Measurements from ENCODE around the gene SPATA24. TPM values are rescaled to one million over a fixed set of nuclear protein-coding genes. Genes with fewer than 3 reads are reported as not detected.

Gene SPATA24
- total and polyA plus RNA-seq, 4 donors: 1.8 to 2.7 (median 2.5) TPM

DNA sequence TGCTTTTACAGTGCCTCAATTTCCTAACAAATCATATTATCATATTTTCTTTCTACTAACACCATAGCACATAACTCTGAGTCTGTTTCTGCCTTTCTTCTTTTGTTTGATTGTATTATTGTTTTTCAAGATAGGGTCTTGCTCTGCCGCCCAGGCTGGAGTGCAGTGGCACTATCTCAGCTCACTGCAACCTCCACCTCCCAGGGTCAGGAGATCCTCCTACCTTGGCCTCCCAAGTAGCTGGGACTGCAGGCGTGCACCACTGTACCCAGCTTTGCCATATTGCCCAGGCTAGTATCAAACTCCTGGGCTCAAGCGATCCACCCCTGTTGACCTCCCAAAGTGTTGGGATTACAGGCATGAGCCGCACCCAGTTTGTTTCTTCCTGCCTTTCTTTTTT is 43.5 kb downstream of the SPATA24 start:
- Histone ChIP-seq H3K4me3 (ENCODE audit: low read depth in 1 of 3, low read length in 3 of 3) (no peak overlapping the region), H3K4me1 (ENCODE audit: control insufficient read depth in 4 of 4, insufficient read depth in 4 of 4, low read length in 3 of 4) (no peaks in the 10 kb centered on the region), H3K27ac (ENCODE audit: low read depth in 1 of 2, low read length in 2 of 2) (no peak overlapping the region), H3K27me3 (ENCODE audit: control insufficient read depth in 4 of 4, insufficient read depth in 4 of 4, low read length in 3 of 4) (no peaks in the 10 kb centered on the region), H3K36me3 (ENCODE audit: control insufficient read depth in 4 of 4, insufficient read depth in 3 of 4, low read depth in 1 of 4, low read length in 3 of 4) (peaks cover 2 to 11% (median 10%) of the 10 kb centered on the region in 4 donors), H3K9ac (ENCODE audit: low read depth in 1 of 2, low read length in 2 of 2) (no peak overlapping the region), H3K9me3 (ENCODE audit: control insufficient read depth in 4 of 4, low read length in 3 of 4) (no peaks in the 10 kb centered on the region)
- TF ChIP-seq NR2F2 (IDR thresholded peaks at IDR 0.05): no peak
- no peak for TF ChIP-seq YY1 (IDR thresholded peaks at IDR 0.05)
- TF ChIP-seq FOXA2 (IDR thresholded peaks at IDR 0.05): no peak
- no peak for TF ChIP-seq SP1 (IDR thresholded peaks at IDR 0.05)
- no peak for TF ChIP-seq RAD21 (IDR thresholded peaks at IDR 0.05)
- no peak for TF ChIP-seq ATF3 (IDR thresholded peaks at IDR 0.05)
- TF ChIP-seq MAX (IDR thresholded peaks at IDR 0.05): no peak
- TF ChIP-seq FOXA1 (IDR thresholded peaks at IDR 0.05): no peak
- TF ChIP-seq ZBTB33 (IDR thresholded peaks at IDR 0.05): no peak
- no peak for TF ChIP-seq RXRA (IDR thresholded peaks at IDR 0.05)
- TF ChIP-seq EGR1 (IDR thresholded peaks at IDR 0.05; ENCODE audit: low read depth in 2 of 2): no peak
- no peak for TF ChIP-seq HNF4A (conservative IDR thresholded peaks at IDR 0.05)
- no peak for TF ChIP-seq JUND (IDR thresholded peaks at IDR 0.05)
- TF ChIP-seq, protein P1, sequence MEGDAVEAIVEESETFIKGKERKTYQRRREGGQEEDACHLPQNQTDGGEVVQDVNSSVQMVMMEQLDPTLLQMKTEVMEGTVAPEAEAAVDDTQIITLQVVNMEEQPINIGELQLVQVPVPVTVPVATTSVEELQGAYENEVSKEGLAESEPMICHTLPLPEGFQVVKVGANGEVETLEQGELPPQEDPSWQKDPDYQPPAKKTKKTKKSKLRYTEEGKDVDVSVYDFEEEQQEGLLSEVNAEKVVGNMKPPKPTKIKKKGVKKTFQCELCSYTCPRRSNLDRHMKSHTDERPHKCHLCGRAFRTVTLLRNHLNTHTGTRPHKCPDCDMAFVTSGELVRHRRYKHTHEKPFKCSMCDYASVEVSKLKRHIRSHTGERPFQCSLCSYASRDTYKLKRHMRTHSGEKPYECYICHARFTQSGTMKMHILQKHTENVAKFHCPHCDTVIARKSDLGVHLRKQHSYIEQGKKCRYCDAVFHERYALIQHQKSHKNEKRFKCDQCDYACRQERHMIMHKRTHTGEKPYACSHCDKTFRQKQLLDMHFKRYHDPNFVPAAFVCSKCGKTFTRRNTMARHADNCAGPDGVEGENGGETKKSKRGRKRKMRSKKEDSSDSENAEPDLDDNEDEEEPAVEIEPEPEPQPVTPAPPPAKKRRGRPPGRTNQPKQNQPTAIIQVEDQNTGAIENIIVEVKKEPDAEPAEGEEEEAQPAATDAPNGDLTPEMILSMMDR (IDR thresholded peaks at IDR 0.05; ENCODE audit: low read depth, low read length, missing input control): no peak
- no peak for TF ChIP-seq HNF4G (IDR thresholded peaks at IDR 0.05)
- no peak for TF ChIP-seq GABPA (IDR thresholded peaks at IDR 0.05 in 1 of 2, conservative IDR thresholded peaks at IDR 0.05 in 1 of 2)
- TF ChIP-seq TAF1 (conservative IDR thresholded peaks at IDR 0.05): no peak
- no peak for DNase-seq (ENCODE audit: low spot score)
- WGBS: 97% methylated on average over 4 of the region's 4 CpGs

DNA sequence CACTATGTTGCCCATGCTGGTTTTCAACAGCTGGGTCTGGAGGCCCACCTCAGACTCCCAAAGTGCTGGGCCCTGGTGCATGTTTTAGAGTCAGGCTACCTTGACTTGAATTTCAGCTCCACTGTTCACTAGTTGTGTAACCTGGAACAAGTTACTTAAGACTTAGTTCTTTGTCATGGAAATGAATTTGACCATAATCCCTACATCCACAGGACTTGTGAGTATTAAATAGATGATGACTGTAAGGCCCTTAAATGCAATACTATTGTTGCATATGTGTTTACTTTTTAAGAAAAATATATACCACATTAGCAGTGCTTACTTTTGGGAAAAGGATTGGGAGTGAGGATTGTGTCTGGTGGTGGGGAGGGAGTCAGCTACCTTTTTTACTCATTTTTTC is 45.8 kb downstream of the SPATA24 start:
- H3K27me3 ChIP-seq (ENCODE audit: control insufficient read depth in 4 of 4, insufficient read depth in 4 of 4, low read length in 3 of 4): no peaks in the 10 kb centered on the region
- TF ChIP-seq ATF3 (IDR thresholded peaks at IDR 0.05) (no peak), RXRA (IDR thresholded peaks at IDR 0.05) (no peak), FOXA2 (IDR thresholded peaks at IDR 0.05) (no peak), MAX (IDR thresholded peaks at IDR 0.05) (no peak), NR2F2 (IDR thresholded peaks at IDR 0.05) (no peak), RAD21 (IDR thresholded peaks at IDR 0.05) (no peak), FOXA1 (IDR thresholded peaks at IDR 0.05) (no peak), ZBTB33 (IDR thresholded peaks at IDR 0.05) (no peak), EGR1 (IDR thresholded peaks at IDR 0.05; ENCODE audit: low read depth in 2 of 2) (no peak), TAF1 (conservative IDR thresholded peaks at IDR 0.05) (no peak), HNF4G (IDR thresholded peaks at IDR 0.05) (no peak), YY1 (IDR thresholded peaks at IDR 0.05) (no peak), GABPA (IDR thresholded peaks at IDR 0.05 in 1 of 2, conservative IDR thresholded peaks at IDR 0.05 in 1 of 2) (no peak), REST (IDR thresholded peaks at IDR 0.05) (no peak), HNF4A (conservative IDR thresholded peaks at IDR 0.05) (no peak), JUND (IDR thresholded peaks at IDR 0.05) (no peak)
- TF ChIP-seq, protein P1 (IDR thresholded peaks at IDR 0.05; ENCODE audit: low read depth, low read length, missing input control): no peak

More for the DNA sequence above, 45.8 kb downstream of the SPATA24 start:
- H3K4me1 ChIP-seq (ENCODE audit: control insufficient read depth in 4 of 4, insufficient read depth in 4 of 4, low read length in 3 of 4): no peaks in the 10 kb centered on the region
- no peaks in the 10 kb centered on the region for H3K9me3 ChIP-seq (ENCODE audit: control insufficient read depth in 4 of 4, low read length in 3 of 4)
- H3K36me3 ChIP-seq (ENCODE audit: control insufficient read depth in 4 of 4, insufficient read depth in 3 of 4, low read depth in 1 of 4, low read length in 3 of 4): peaks cover 0 to 2% (median under 1%) of the 10 kb centered on the region in 4 donors
- no peak overlapping the region for H3K9ac ChIP-seq (ENCODE audit: low read depth in 1 of 2, low read length in 2 of 2)
- H3K27ac ChIP-seq (ENCODE audit: low read depth in 1 of 2, low read length in 2 of 2): no peak overlapping the region
- DNase-seq (ENCODE audit: low spot score): no peak
- no peak overlapping the region for H3K4me3 ChIP-seq (ENCODE audit: low read depth in 1 of 3, low read length in 3 of 3)
